Chondrocyte (in vitro differentiated cells): ENCODE measurements around the gene ARX. TPM values are rescaled to one million over a fixed set of nuclear protein-coding genes. Genes with fewer than 3 reads are reported as not detected.
A peak's percentile ranks its signal among the peaks of the same experiment; 100 is the strongest.

Experiments used
- DNase-seq: peaks from one replicate; pipeline ENCODE4 v3.0.0; 2021; ENCODE audit warnings: mixed read lengths, low spot score
- H3K27ac Mint-ChIP-seq: one replicate; pipeline ENCODE4 v1.8.0; 2021; ENCODE audit warnings: mild to moderate bottlenecking, moderate library complexity, mixed read lengths; ENCODE audit not compliant: unreplicated experiment
- H3K27me3 Mint-ChIP-seq: 2 replicates; pipeline ENCODE4 v1.8.0; 2021; ENCODE audit warnings: low read depth, mixed read lengths
- H3K36me3 Mint-ChIP-seq: 2 replicates; pipeline ENCODE4 v1.8.0; 2021; ENCODE audit warnings: low read depth, mixed read lengths
- H3K4me1 Mint-ChIP-seq: 2 replicates; pipeline ENCODE4 v1.8.0; 2021; ENCODE audit warnings: low read depth, mild to moderate bottlenecking, mixed read lengths
- H3K4me3 Mint-ChIP-seq: one replicate; pipeline ENCODE4 v1.8.0; 2021; ENCODE audit warnings: mild to moderate bottlenecking, moderate library complexity, mixed read lengths; ENCODE audit not compliant: unreplicated experiment
- H3K9me3 Mint-ChIP-seq: 2 replicates; pipeline ENCODE4 v1.8.0; 2021; ENCODE audit warnings: low read depth, mixed read lengths
- total RNA-seq: library from RNA; stranded (reverse); gene quantifications from 3 replicates; pipeline ENCODE4 v1.2.1, GENCODE V29; 2021
- TF ChIP-seq, protein P1 (sequence below): fragments of 200-600 bp; sonication (generic); IDR thresholded peaks from 2 replicates; pipeline ENCODE4 v1.5.0; 2021; ENCODE audit warnings: antibody characterized with exemption, mild to moderate bottlenecking, moderate library complexity

ARX gene
- total RNA-seq, 1 donor from 2014 or later: not detected

DNA sequence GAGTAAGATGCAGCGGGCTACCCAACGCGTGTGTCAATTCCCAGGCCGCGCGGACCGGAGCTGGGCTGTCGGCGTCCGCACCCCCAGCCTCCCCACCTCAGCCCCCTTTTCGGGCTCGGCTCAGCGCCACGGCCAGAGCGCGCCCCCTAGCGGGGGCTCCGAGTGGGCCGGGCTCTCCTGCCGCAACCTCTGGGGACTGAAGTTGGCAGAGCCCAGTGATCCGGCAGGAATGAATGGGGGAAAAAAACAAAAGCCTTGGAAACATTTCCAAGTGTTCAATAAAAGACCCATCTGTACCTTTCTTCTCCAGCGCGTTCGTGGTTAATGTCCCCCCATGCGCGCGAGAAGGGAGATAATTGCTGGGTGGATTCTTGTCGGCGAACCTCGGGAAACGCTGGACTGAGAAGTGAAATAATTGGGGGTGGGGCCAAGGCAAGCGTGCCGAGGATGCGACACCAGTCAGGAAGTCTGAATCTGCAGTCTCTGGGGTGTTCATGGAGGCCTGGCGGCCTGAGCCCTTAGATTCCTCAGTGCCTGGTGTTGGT lies 5.2 kb upstream of the ARX start:
- peaks cover 33% of the 10 kb centered on the region for H3K4me1 Mint-ChIP-seq
- H3K9me3 Mint-ChIP-seq: no peaks in the 10 kb centered on the region
- no peak for DNase-seq
- peaks cover 87% of the 10 kb centered on the region for H3K27me3 Mint-ChIP-seq
- TF ChIP-seq, protein P1, sequence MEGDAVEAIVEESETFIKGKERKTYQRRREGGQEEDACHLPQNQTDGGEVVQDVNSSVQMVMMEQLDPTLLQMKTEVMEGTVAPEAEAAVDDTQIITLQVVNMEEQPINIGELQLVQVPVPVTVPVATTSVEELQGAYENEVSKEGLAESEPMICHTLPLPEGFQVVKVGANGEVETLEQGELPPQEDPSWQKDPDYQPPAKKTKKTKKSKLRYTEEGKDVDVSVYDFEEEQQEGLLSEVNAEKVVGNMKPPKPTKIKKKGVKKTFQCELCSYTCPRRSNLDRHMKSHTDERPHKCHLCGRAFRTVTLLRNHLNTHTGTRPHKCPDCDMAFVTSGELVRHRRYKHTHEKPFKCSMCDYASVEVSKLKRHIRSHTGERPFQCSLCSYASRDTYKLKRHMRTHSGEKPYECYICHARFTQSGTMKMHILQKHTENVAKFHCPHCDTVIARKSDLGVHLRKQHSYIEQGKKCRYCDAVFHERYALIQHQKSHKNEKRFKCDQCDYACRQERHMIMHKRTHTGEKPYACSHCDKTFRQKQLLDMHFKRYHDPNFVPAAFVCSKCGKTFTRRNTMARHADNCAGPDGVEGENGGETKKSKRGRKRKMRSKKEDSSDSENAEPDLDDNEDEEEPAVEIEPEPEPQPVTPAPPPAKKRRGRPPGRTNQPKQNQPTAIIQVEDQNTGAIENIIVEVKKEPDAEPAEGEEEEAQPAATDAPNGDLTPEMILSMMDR: peak; percentile 86
- H3K4me3 Mint-ChIP-seq: peak overlapping the region; percentile 25
- H3K36me3 Mint-ChIP-seq: peaks cover 1% of the 10 kb centered on the region
- H3K27ac Mint-ChIP-seq: no peak overlapping the region

DNA sequence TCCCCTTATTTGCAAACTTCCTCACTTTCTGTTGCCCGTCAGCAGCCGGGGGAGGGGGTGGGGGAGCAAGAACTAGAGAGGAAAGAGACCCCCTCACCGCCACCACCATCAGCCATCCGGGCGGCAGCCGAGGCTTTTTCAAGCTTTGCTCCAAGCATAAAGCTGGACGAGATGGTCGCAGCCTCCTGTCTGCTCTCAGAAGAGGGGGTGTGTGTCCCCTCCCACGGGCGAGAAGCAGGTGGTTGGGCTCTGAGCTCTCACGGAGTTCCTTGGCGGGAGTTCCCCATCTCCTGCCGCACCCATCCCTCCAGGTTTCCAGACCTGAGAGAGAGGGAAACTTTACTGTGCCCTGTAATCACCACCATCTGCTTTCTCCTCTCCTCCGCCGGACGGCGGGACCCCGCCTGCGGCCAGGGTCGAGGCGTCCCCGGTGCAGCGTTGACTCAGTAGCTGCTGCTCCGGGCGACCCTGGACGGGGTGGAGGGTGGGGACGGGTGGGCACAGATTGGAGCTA lies 4.7 kb upstream of the ARX start:
- Mint-ChIP-seq H3K27ac (no peak overlapping the region), H3K9me3 (no peaks in the 10 kb centered on the region), H3K36me3 (peaks cover 1% of the 10 kb centered on the region), H3K27me3 (peaks cover 86% of the 10 kb centered on the region), H3K4me1 (peaks cover 34% of the 10 kb centered on the region), H3K4me3 (no peak overlapping the region)
- TF ChIP-seq, protein P1: no peak
- no peak for DNase-seq

DNA sequence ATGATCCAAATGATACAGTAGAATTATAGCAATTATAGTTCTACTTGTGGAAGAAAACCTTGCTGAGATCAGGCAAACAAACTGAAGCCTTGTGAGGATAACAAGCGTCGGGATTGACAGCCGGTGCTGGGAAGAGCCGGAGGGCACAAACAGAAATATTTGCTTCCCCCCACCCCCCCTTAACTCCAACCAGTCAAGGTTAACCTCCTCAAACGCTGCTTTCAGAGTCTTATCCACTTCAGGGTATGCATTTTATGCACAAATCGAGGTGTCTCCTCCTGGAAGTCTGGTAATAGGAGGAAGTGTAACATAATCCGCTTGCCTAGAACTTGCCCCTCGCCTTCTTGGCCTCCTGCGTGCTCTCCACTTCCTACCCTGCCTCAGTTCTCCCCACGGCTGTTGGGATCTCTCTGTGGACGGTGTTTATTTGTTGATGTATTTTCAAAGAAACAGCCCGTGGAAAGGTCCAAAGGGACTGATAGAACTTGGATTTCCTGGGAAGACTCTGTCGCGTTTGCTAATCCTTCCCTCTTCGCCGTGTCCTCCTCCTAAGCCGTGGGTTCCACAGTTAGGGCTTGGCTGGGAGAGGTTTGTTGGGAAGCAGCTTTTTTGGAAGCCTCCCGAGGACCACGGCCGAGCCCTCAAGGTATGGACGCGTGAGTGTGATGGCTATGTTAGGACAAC lies 4.1 kb upstream of the ARX start:
- peaks cover 85% of the 10 kb centered on the region for H3K27me3 Mint-ChIP-seq

DNA sequence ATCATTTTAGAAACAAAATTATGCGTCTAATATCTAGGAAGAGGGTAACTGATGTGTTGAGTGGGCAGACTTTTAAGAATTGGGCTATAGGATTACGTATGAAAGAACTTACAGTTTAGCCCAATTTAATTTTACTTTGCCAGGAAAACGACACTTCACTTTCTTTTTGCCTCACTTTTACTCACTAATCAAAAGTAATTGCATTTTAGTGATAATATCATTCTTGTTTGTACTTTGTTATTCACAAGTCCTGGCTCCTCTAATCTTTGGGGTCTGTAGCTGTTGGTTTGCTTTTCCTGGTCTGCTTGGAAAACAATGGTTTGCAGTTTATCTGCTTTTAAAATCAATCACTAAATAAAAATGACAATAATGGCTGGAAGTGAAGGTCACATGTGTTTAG lies 2.9 kb upstream of the ARX start:
- Mint-ChIP-seq H3K4me3 (no peak overlapping the region), H3K36me3 (no peaks in the 10 kb centered on the region), H3K27me3 (peaks cover 83% of the 10 kb centered on the region), H3K9me3 (no peaks in the 10 kb centered on the region), H3K27ac (no peak overlapping the region), H3K4me1 (peaks cover 39% of the 10 kb centered on the region)
- DNase-seq: no peak
- TF ChIP-seq, protein P1: no peak

More for the DNA sequence above, 4.1 kb upstream of the ARX start:
- Mint-ChIP-seq H3K4me3 (no peak overlapping the region), H3K36me3 (peaks cover 1% of the 10 kb centered on the region), H3K4me1 (peaks cover 34% of the 10 kb centered on the region), H3K9me3 (no peaks in the 10 kb centered on the region), H3K27ac (no peak overlapping the region)
- TF ChIP-seq, protein P1: no peak
- no peak for DNase-seq

DNA sequence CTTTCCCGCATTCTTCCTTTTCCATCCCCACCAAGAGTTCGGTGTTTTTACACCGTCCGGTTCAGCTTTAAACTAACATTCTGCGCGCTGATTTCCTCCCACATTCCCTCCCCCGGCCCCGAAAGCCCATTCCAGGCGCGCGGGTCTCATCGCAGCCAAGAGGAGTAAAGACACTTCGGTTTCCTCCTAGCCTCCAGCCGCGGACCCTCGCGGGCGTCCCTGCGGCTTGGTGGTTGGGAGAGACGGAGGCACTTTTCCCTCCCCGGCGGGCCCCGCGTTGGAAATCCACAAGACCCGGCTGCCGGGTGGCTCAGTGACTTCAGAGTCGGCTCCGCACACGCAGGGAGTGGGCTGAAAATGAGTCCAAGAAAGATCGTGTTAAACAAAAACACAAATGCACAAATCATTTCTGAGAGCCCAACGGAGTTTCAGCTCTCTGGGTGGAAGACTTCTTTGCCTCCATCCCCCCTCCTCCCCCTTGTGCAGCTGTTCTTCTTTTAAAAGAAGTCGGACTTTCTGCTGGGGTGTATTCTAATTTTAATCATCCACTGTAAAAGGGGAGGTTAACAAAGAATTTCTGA lies 2.0 kb upstream of the ARX start:
- Mint-ChIP-seq H3K27me3 (peaks cover 79% of the 10 kb centered on the region), H3K9me3 (no peaks in the 10 kb centered on the region), H3K4me1 (peaks cover 44% of the 10 kb centered on the region), H3K4me3 (peak overlapping the region; percentile 51), H3K27ac (no peak overlapping the region), H3K36me3 (no peaks in the 10 kb centered on the region)
- TF ChIP-seq, protein P1: no peak
- no peak for DNase-seq
